ENCODE data around the gene RBBP5. TPM values are rescaled to one million over a fixed set of nuclear protein-coding genes. Genes with fewer than 3 reads are reported as not detected.

RBBP5 gene
- total RNA-seq, 1 experiment from 2014 or later = 23.8 TPM

GRCh38 chr1:205058853-205059252 is 62.9 kb downstream of the RBBP5 start:
- no peak overlapping the region for H3K27ac Mint-ChIP-seq
- ATAC-seq = no peak

GRCh38 chr1:205057808-205058575 is 63.8 kb downstream of the RBBP5 start:
- TF ChIP-seq ELF4 (CRISPR knock-in tag; IDR thresholded peaks at IDR 0.05; ENCODE audit: low read depth) (no peak), NR2C2 (CRISPR knock-in tag; IDR thresholded peaks at IDR 0.05) (no peak), SMAD4 (CRISPR knock-in tag; IDR thresholded peaks at IDR 0.05) (no peak)
- Mint-ChIP-seq H3K36me3 (no peaks in the 10 kb centered on the region), H3K27me3 (ENCODE audit: low read depth) (no peaks in the 10 kb centered on the region), H3K4me3 (no peak overlapping the region), H3K27ac (no peak overlapping the region), H3K9me3 (no peaks in the 10 kb centered on the region), H3K4me1 (peaks cover 9% of the 10 kb centered on the region; the same call in 1 of the 2 replicates)
- ATAC-seq (no peak), DNase-seq (ENCODE audit: low spot score) (no peak)
- ChIA-PET CTCF (interaction anchor here (0.6 kb wide), 1 partner anchor 67 kb away, joined by 3 read pairs; no protein-coding TSS in a partner anchor), POLR2A (no interaction called here)

More at GRCh38 chr1:205058853-205059252, 62.9 kb downstream of the RBBP5 start:
- ChIA-PET POLR2A (no interaction called here), CTCF (no interaction called here)
- DNase-seq (ENCODE audit: low spot score) = no peak
- TF ChIP-seq IRF2 (CRISPR knock-in tag; IDR thresholded peaks at IDR 0.05; ENCODE audit: borderline replicate concordance, low read depth) (no peak), ZNF281 (CRISPR knock-in tag; IDR thresholded peaks at IDR 0.05) (no peak), ATF1 (CRISPR knock-in tag; IDR thresholded peaks at IDR 0.05) (no peak), TEAD4 (CRISPR knock-in tag; IDR thresholded peaks at IDR 0.05) (no peak)
- H3K27me3 Mint-ChIP-seq (ENCODE audit: low read depth) = no peaks in the 10 kb centered on the region
- H3K36me3 Mint-ChIP-seq = no peaks in the 10 kb centered on the region
- H3K9me3 Mint-ChIP-seq = no peaks in the 10 kb centered on the region
- H3K4me1 Mint-ChIP-seq = peaks cover 9% of the 10 kb centered on the region; the same call in 1 of the 2 replicates
- H3K4me3 Mint-ChIP-seq = no peak overlapping the region

GRCh38 chr1:205056956-205057568 is 64.7 kb downstream of the RBBP5 start:
- no peak for TF ChIP-seq NR3C1 (CRISPR knock-in tag; conservative IDR thresholded peaks at IDR 0.05; ENCODE audit: low read depth)
- no peak for TF ChIP-seq ATF2 (CRISPR knock-in tag; IDR thresholded peaks at IDR 0.05; ENCODE audit: borderline replicate concordance, low read depth)
- TF ChIP-seq GTF2I (CRISPR knock-in tag; conservative IDR thresholded peaks at IDR 0.05) = no peak
- TF ChIP-seq PRDM15 (CRISPR knock-in tag; IDR thresholded peaks at IDR 0.05) = no peak
- TF ChIP-seq ZNF121 (CRISPR knock-in tag; IDR thresholded peaks at IDR 0.05) = no peak
- no peak for TF ChIP-seq ZSCAN18 (CRISPR knock-in tag; IDR thresholded peaks at IDR 0.05)
- TF ChIP-seq FOXP4 (CRISPR knock-in tag; IDR thresholded peaks at IDR 0.05) = no peak
- Mint-ChIP-seq H3K9me3 (no peaks in the 10 kb centered on the region), H3K27ac (no peak overlapping the region), H3K4me3 (no peak overlapping the region), H3K36me3 (no peaks in the 10 kb centered on the region), H3K27me3 (ENCODE audit: low read depth) (no peaks in the 10 kb centered on the region), H3K4me1 (peaks cover 8% of the 10 kb centered on the region; the same call in 1 of the 2 replicates)
- ChIA-PET POLR2A (no interaction called here), CTCF (interaction anchor here (1.6 to 1.7 kb wide), 2 partner anchors 68 to 250 kb away, joined by 4 to 5 read pairs; no protein-coding TSS in a partner anchor)
- ATAC-seq (no peak), DNase-seq (ENCODE audit: low spot score) (no peak)
